Coronary artery (tissue), 2 donors: Measurements from ENCODE around the gene OR4C12.
"Not testable (repeated sequence)": the region's sequence is repeated elsewhere in the genome, so short reads cannot be mapped to it uniquely, and the experiment has no call there.

Experiments
- DNase-seq: peaks from one replicate; pipeline ENCODE4 v3.0.0-alpha.2; 2017; ENCODE audit warnings: low spot score
- H3K27ac ChIP-seq, 2 donors: fragments of 200-600 bp; sonication (generic); one replicate each; pipeline ENCODE4 v1.5.1; 2016 to 2019
- H3K4me3 ChIP-seq: fragments of 200-600 bp; sonication (generic); 2 replicates; pipeline ENCODE4 v1.5.1; 2016; ENCODE audit warnings: mild to moderate bottlenecking, moderate library complexity
- TF ChIP-seq, protein P1 (sequence below): fragments of 200-600 bp; sonication (generic); IDR thresholded peaks from one replicate; pipeline ENCODE4 v1.5.1; 2019; ENCODE audit warnings: antibody characterized with exemption

OR4C12 gene

DNA sequence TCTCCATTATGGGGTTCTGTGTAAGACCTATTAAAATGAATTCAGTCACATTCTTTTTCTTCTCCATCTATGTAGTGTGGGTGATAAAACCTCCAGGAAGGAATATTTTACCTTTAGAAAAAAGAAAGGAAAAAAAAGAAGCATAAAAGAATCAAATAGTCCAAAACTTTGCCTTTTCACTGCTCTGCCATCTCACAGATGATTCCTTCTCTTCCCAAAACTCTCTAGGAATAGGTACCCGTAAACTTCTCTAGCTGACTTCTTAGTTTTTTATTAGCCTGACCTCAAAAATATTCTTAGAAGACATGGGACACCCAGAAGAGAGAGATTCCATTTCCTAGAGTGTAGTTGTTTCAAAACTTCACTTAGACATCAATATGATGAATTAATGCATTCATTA is at the start of gene OR4C12:
Gene OR4C12, minus strand, starts transcription at position 101 of the 400 bp plus-strand sequence. Its CDS starts 34 bp downstream, at position 67.
- not testable (repeated sequence) for H3K4me3 ChIP-seq, DNase-seq, H3K27ac ChIP-seq

DNA sequence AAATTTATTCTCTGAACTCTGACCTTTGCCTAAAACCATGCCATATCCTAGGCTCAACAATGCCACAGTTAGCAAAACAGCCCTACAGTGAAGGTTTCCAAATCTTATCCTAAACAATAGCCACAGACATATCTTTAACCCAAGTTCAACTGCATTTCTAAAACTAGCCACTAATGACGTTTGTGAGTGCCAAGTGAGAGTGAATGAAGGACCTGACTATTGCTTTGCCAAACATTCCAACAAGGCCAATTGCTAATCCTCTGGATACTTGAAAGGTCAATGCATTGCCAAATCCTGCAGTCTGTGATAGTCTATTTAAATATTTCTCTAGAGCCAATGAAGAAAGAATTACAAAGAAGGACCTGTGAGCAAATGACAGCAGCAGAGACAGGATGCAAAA is 47.9 kb upstream of the OR4C12 start:
- DNase-seq, result no peak
- Histone ChIP-seq H3K4me3 (no peak overlapping the region), H3K27ac (no peak overlapping the region)
- TF ChIP-seq, protein P1, sequence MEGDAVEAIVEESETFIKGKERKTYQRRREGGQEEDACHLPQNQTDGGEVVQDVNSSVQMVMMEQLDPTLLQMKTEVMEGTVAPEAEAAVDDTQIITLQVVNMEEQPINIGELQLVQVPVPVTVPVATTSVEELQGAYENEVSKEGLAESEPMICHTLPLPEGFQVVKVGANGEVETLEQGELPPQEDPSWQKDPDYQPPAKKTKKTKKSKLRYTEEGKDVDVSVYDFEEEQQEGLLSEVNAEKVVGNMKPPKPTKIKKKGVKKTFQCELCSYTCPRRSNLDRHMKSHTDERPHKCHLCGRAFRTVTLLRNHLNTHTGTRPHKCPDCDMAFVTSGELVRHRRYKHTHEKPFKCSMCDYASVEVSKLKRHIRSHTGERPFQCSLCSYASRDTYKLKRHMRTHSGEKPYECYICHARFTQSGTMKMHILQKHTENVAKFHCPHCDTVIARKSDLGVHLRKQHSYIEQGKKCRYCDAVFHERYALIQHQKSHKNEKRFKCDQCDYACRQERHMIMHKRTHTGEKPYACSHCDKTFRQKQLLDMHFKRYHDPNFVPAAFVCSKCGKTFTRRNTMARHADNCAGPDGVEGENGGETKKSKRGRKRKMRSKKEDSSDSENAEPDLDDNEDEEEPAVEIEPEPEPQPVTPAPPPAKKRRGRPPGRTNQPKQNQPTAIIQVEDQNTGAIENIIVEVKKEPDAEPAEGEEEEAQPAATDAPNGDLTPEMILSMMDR, result no peak

DNA sequence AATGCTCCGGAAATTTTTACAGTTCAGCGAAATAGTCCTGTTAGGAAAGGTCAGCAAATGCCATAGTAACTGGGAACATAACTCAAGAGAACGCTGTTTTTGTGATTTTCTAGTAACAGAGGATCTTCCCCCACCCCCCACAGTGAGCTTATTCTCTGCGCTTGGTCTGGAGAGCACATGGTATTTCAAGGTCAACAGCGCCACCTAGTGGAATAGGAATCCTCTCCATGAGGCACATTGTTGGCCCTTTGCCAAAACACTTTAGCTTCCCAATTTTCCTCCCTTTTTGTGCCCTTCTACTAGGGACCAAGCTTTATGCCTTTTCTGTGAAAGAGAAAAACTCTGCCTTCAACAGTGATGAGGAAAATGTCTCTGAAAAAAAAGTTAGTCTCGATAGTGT is 13.2 kb upstream of the OR4C12 start:
- Histone ChIP-seq H3K27ac (no peak overlapping the region), H3K4me3 (no peak overlapping the region)
- TF ChIP-seq, protein P1, result no peak
- DNase-seq, result no peak

DNA sequence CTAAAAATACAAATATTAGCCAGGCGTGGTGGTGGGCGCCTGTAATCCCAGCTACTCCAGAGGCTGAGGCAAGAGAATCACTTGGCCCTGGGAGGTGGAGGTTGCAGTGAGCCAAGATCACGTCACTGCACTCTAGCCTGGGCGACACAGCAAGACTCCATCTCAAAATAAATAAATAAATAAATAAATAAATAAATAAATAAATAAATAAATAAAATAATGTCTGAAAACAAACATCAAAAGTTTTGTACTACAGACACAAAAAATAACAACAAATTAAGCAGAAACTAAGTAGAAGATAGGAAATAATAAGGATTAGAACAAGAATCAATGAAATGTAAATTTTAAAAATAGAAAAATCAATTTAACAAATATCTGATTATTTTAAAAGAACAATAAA is 8.9 kb downstream of the OR4C12 start:
- not testable (repeated sequence) for H3K27ac ChIP-seq, H3K4me3 ChIP-seq, DNase-seq

DNA sequence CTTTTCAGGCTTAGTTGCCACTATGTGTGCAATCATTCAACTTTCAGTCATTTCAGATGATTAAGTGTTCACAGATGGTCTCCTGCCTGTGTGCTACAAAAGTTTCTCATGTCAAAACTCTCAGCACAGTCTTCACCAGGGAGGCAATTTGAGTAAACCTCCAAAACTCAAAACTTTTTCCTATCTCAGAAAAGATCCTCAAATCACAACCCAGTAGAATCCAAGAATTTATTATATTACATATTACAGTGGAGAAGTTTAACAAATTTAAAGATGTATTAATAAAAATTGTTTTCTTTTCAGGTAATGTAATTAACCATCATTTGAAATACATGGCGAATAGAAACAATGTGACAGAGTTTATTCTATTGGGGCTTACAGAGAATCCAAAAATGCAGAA is 30.2 kb downstream of the OR4C12 start, which contains the start of gene OR4C13:
Gene OR4C13, plus strand, starts transcription at position 301 of the 400 bp plus-strand sequence. Its CDS starts 32 bp downstream, at position 333.
- H3K4me3 ChIP-seq, result no peak within 1 kb of the TSS
- TF ChIP-seq, protein P1, result no peak
- no peak within 1 kb of the TSS for H3K27ac ChIP-seq
- DNase-seq, result no peak

DNA sequence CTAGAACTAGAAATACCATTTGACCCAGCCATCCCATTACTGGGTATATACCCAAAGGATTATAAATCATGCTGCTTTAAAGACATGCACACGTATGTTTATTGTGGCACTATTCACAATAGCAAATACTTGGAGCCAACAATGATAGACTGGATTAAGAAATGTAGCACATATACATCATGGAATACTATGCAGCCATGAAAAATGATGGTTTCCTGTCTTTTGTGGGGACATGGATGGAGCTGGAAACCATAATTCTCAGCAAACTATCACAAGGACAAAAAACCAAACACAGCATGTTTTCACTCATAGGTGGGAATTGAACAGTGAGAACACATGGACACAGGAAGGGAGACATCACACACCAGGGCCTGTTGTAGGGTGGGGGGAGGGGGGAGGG is 33.6 kb downstream of the OR4C12 start:
- not testable (repeated sequence) for H3K4me3 ChIP-seq, H3K27ac ChIP-seq, DNase-seq
